Activated CD8-positive, alpha-beta T cell treated with anti-CD3 and anti-CD28 coated beads for 36 hours (primary cell): ENCODE results near the gene LILRA1. TPM values are rescaled to one million over a fixed set of nuclear protein-coding genes. Genes with fewer than 3 reads are reported as not detected.
"Not testable (repeated sequence)": the region's sequence is repeated elsewhere in the genome, so short reads cannot be mapped to it uniquely, and the experiment has no call there.

Experiments
- ATAC-seq: fragments of 200-7000 bp; cut with Tn5 transposase; one replicate; pipeline ENCODE4 v1.10.0; 2021; ENCODE audit warnings: mild to moderate bottlenecking, moderate library complexity
- CTCF ChIA-PET: fragments of 350-600 bp; sonication (Branson Sonifier 250); formaldehyde crosslinking; loops from one replicate; lab custom pipeline; 2021; ENCODE audit warnings: antibody characterized with exemption; lab: Charles Lee
- POLR2A ChIA-PET: fragments of 350-600 bp; sonication (Branson Sonifier 250); formaldehyde crosslinking; loops from one replicate; lab custom pipeline; 2021; ENCODE audit warnings: antibody characterized with exemption; lab: Charles Lee
- DNase-seq: peaks from one replicate; pipeline ENCODE4 v3.0.0-alpha.2; 2020
- H3K27ac Mint-ChIP-seq: one replicate; pipeline ENCODE4 v1.8.0; 2021; ENCODE audit warnings: mild to moderate bottlenecking, mixed read lengths
- H3K27me3 Mint-ChIP-seq: one replicate; pipeline ENCODE4 v1.8.0; 2021; ENCODE audit warnings: mixed read lengths
- H3K36me3 Mint-ChIP-seq: one replicate; pipeline ENCODE4 v1.8.0; 2021; ENCODE audit warnings: low read depth, mixed read lengths
- H3K4me1 Mint-ChIP-seq: one replicate; pipeline ENCODE4 v1.8.0; 2021; ENCODE audit warnings: low read depth, mixed read lengths
- H3K4me3 Mint-ChIP-seq: one replicate; pipeline ENCODE4 v1.8.0; 2021; ENCODE audit warnings: mild to moderate bottlenecking, moderate library complexity, mixed read lengths
- H3K9me3 Mint-ChIP-seq: one replicate; pipeline ENCODE4 v1.8.0; 2021; ENCODE audit warnings: mixed read lengths
- CTCF ChIP-seq: fragments of 200-600 bp; IDR thresholded peaks from one replicate; pipeline ENCODE4 v1.8.0; 2022; ENCODE audit warnings: antibody characterized with exemption, mild to moderate bottlenecking
- intact Hi-C: fragments of 100-400 bp; cut with micrococcal nuclease; formaldehyde crosslinking; loops from one replicate; pipeline ENCODE4 v1.10.0; 2022
- total RNA-seq, 2 experiments: library from RNA; stranded (reverse); gene quantifications; one replicate each; pipeline ENCODE4 v1.2.3, GENCODE V29; 2021

The LILRA1 gene
- total RNA-seq, 2 experiments from 2014 or later = not detected

GRCh38 chr19:54614726-54615125 lies 21.3 kb downstream of the LILRA1 start:
- Mint-ChIP-seq H3K4me1 (no peaks in the 10 kb centered on the region), H3K27ac (no peak overlapping the region), H3K9me3 (no peaks in the 10 kb centered on the region), H3K36me3 (no peaks in the 10 kb centered on the region), H3K4me3 (no peak overlapping the region), H3K27me3 (peaks cover 7% of the 10 kb centered on the region)
- POLR2A ChIA-PET = no interaction called here
- TF ChIP-seq CTCF = no peak
- CTCF ChIA-PET = no interaction called here
- intact Hi-C loops = no loop called here
- no peak for ATAC-seq
- no peak for DNase-seq

DNA sequence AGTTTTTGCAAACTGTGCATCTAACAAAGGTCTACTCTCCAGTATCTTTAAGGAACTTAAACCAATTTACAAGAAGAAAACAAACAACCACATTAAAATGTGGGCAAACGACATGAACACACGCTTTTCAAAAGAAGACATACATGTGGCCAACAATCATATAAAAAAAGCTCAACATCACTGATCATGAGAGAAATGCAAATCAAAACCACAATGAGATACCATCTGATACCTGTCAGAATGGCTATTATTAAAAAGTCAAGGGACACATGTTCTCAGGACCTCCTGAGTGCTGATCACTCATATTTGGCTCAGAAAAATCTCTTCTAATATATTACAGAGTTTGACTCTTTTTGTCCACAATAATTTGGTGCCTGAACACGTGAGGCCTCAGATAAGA lies 22.6 kb downstream of the LILRA1 start:
- Mint-ChIP-seq H3K4me1 (no peaks in the 10 kb centered on the region), H3K9me3 (no peaks in the 10 kb centered on the region), H3K27ac (no peak overlapping the region), H3K4me3 (no peak overlapping the region), H3K36me3 (no peaks in the 10 kb centered on the region), H3K27me3 (peaks cover 7% of the 10 kb centered on the region)
- ChIA-PET CTCF (interaction anchor here (0.7 kb wide), 1 partner anchor 135 kb away, joined by 3 read pairs; no protein-coding TSS in a partner anchor), POLR2A (no interaction called here)
- intact Hi-C loops = no loop called here
- no peak for TF ChIP-seq CTCF
- DNase-seq (no peak), ATAC-seq (no peak)

GRCh38 chr19:54616821-54617560 lies 23.6 kb downstream of the LILRA1 start:
- no peaks in the 10 kb centered on the region for H3K4me1 Mint-ChIP-seq

DNA sequence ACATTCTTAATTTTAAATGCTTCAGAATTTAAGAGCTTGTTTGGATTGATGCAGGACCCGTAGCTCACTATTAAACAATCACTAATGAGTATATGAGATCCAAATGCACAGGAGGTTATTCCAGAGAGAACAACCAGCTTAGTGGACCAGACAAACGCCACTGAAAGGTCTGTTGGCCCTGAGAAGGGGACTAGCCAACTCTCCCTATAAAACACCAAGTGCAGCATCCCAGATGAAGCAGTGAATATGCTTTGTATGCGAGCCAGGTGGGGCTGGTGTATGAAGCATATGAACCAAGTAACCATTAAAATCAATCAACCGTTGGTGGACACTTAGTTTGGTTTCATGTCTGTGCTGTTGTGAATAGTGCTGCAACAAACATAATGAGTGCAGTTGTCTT lies 27.0 kb downstream of the LILRA1 start:
- ChIA-PET CTCF (no interaction called here), POLR2A (no interaction called here)
- no peaks in the 10 kb centered on the region for H3K36me3 Mint-ChIP-seq
- no peak overlapping the region for H3K27ac Mint-ChIP-seq
- intact Hi-C loops = no loop called here
- DNase-seq (no peak), ATAC-seq (no peak)
- peaks cover 10% of the 10 kb centered on the region for H3K27me3 Mint-ChIP-seq
- H3K4me1 Mint-ChIP-seq = no peaks in the 10 kb centered on the region
- H3K4me3 Mint-ChIP-seq = no peak overlapping the region
- no peak for TF ChIP-seq CTCF
- H3K9me3 Mint-ChIP-seq = no peaks in the 10 kb centered on the region

More at GRCh38 chr19:54616821-54617560, 23.6 kb downstream of the LILRA1 start:
- peaks cover 5% of the 10 kb centered on the region for H3K27me3 Mint-ChIP-seq
- ATAC-seq (no peak), DNase-seq (no peak)
- POLR2A ChIA-PET = no interaction called here
- CTCF ChIA-PET = interaction anchor here (0.7 kb wide), 1 partner anchor 136 kb away, joined by 3 read pairs; no protein-coding TSS in a partner anchor
- TF ChIP-seq CTCF = no peak
- H3K4me3 Mint-ChIP-seq = no peak overlapping the region
- H3K36me3 Mint-ChIP-seq = no peaks in the 10 kb centered on the region
- intact Hi-C loops = no loop called here
- H3K27ac Mint-ChIP-seq = no peak overlapping the region
- H3K9me3 Mint-ChIP-seq = no peaks in the 10 kb centered on the region

- Mint-ChIP-seq H3K27me3 (peaks cover 19% of the 10 kb centered on the region), H3K27ac (no peak overlapping the region), H3K4me3 (no peak overlapping the region), H3K36me3 (no peaks in the 10 kb centered on the region), H3K9me3 (no peaks in the 10 kb centered on the region), H3K4me1 (no peaks in the 10 kb centered on the region)
- TF ChIP-seq CTCF = no peak
- ChIA-PET POLR2A (no interaction called here), CTCF (interaction anchor here (1.0 kb wide), 1 partner anchor 17 kb away, joined by 3 read pairs; no protein-coding TSS in a partner anchor)
- ATAC-seq = no peak
- no peak for DNase-seq
- intact Hi-C loops = no loop called here
Observed at GRCh38 chr19:54622431-54622830, 29.0 kb downstream of the LILRA1 start.

GRCh38 chr19:54624234-54624633 lies 30.8 kb downstream of the LILRA1 start:
- H3K36me3 Mint-ChIP-seq, intact Hi-C loops, H3K4me1 Mint-ChIP-seq, POLR2A ChIA-PET, H3K9me3 Mint-ChIP-seq, H3K4me3 Mint-ChIP-seq, CTCF ChIA-PET, H3K27ac Mint-ChIP-seq, ATAC-seq, DNase-seq: not testable (repeated sequence)
- H3K27me3 Mint-ChIP-seq = peaks cover 28% of the 10 kb centered on the region

DNA sequence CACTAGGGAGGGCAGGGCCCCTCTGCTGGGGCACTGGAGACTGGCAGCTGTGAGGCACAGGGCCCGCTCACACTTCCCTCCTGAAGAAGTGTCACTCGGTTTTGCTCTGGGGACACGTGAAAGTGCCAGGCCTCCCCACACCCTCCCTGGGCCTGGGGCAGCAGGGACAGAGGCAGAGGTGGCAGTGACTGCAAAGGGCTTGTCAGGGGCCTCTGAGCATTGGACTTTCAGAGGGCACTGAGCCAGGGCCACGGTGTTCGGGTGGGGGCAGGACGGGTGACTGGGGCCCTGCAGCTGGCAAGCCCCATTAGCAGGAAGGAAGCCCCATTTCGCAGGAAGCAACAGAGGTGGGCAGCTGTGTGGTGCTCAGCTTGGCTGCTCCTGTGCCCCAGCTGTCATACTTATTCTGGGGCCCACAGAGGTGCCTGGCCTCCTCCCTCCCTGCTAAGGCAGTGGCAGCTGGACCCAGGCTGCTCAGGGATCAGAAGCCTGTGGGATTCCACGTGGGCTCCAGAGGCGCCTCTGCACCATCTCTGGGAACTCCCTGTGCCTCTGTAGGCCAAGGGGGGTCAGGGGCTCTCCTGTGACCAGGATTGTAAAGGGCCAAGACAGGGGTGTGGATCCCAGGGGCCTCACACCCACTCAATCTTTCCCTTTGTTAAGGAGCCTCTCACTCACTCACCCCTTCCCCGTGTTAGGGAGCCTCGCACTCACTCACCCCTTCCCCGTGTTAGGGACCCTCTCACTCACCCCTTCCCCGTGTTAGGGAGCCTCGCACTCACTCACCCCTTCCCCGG lies 31.7 kb downstream of the LILRA1 start:
- H3K4me3 Mint-ChIP-seq, CTCF ChIA-PET, POLR2A ChIA-PET, DNase-seq, H3K36me3 Mint-ChIP-seq, H3K27ac Mint-ChIP-seq, intact Hi-C loops, H3K4me1 Mint-ChIP-seq, H3K9me3 Mint-ChIP-seq: not testable (repeated sequence)
- peak; percentile 45 for ATAC-seq
- H3K27me3 Mint-ChIP-seq = peaks cover 33% of the 10 kb centered on the region
